Panc1 (cell line): ENCODE measurements around the gene SMPD1.

Source experiments
- POLR2AphosphoS5 ChIP-seq: IDR thresholded peaks from 2 replicates; pipeline ENCODE4 v1.6.1; 2012; ENCODE audit warnings: mild to moderate bottlenecking, low read depth, low read length, moderate library complexity
- SIN3A ChIP-seq: IDR thresholded peaks from 2 replicates; pipeline ENCODE4 v1.6.1; 2012; ENCODE audit warnings: low read depth, mild to moderate bottlenecking, low read length, moderate library complexity, borderline replicate concordance; ENCODE audit not compliant: insufficient read depth
- TCF7L2 ChIP-seq: IDR thresholded peaks from 2 replicates; pipeline ENCODE4 v1.6.1; 2011; ENCODE audit warnings: mild to moderate bottlenecking, low read depth, low read length, inconsistent platforms
- TF ChIP-seq, protein P1 (sequence below): fragments of 450-650 bp; IDR thresholded peaks from 2 replicates; pipeline ENCODE4 v1.5.1; 2017; ENCODE audit warnings: mild to moderate bottlenecking
- TF ChIP-seq, protein P2 (sequence below), 2 experiments: IDR thresholded peaks; 2 replicates each; pipeline ENCODE4 v1.6.1; 2011 to 2012; ENCODE audit warnings: low read depth in 2 of 2, control low read depth in 1 of 2, low read length in 1 of 2, mild to moderate bottlenecking in 1 of 2, moderate library complexity in 1 of 2; ENCODE audit not compliant: insufficient read depth in 1 of 2

DNA sequence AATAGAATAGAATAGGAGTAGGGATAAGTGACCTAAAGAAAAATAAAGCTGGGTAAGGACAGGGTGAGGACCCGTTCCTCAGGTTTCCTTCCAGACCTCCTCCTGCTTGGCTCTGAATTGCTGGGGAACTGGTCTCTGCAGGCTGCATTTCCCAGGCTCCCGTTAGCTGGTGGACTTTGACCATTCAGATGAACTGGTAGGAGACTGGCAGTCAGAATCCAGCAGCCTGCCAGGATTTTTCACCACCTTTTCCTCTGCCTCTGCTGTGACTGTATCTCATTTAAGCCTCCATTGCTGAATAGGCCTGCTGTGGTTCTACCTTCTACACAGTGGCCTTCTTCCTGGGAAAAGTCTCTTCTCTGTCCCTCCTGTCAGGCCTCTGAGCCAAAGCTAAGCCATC is 24.6 kb upstream of the SMPD1 start:
- TF ChIP-seq, protein P1, sequence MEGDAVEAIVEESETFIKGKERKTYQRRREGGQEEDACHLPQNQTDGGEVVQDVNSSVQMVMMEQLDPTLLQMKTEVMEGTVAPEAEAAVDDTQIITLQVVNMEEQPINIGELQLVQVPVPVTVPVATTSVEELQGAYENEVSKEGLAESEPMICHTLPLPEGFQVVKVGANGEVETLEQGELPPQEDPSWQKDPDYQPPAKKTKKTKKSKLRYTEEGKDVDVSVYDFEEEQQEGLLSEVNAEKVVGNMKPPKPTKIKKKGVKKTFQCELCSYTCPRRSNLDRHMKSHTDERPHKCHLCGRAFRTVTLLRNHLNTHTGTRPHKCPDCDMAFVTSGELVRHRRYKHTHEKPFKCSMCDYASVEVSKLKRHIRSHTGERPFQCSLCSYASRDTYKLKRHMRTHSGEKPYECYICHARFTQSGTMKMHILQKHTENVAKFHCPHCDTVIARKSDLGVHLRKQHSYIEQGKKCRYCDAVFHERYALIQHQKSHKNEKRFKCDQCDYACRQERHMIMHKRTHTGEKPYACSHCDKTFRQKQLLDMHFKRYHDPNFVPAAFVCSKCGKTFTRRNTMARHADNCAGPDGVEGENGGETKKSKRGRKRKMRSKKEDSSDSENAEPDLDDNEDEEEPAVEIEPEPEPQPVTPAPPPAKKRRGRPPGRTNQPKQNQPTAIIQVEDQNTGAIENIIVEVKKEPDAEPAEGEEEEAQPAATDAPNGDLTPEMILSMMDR = no peak
- TF ChIP-seq, protein P2, sequence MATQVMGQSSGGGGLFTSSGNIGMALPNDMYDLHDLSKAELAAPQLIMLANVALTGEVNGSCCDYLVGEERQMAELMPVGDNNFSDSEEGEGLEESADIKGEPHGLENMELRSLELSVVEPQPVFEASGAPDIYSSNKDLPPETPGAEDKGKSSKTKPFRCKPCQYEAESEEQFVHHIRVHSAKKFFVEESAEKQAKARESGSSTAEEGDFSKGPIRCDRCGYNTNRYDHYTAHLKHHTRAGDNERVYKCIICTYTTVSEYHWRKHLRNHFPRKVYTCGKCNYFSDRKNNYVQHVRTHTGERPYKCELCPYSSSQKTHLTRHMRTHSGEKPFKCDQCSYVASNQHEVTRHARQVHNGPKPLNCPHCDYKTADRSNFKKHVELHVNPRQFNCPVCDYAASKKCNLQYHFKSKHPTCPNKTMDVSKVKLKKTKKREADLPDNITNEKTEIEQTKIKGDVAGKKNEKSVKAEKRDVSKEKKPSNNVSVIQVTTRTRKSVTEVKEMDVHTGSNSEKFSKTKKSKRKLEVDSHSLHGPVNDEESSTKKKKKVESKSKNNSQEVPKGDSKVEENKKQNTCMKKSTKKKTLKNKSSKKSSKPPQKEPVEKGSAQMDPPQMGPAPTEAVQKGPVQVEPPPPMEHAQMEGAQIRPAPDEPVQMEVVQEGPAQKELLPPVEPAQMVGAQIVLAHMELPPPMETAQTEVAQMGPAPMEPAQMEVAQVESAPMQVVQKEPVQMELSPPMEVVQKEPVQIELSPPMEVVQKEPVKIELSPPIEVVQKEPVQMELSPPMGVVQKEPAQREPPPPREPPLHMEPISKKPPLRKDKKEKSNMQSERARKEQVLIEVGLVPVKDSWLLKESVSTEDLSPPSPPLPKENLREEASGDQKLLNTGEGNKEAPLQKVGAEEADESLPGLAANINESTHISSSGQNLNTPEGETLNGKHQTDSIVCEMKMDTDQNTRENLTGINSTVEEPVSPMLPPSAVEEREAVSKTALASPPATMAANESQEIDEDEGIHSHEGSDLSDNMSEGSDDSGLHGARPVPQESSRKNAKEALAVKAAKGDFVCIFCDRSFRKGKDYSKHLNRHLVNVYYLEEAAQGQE (IDR thresholded peaks at IDR 0.05; ENCODE audit: insufficient read depth in 1 of 2, low read depth in 2 of 2, low read length in 1 of 2) = no peak
- TF ChIP-seq POLR2AphosphoS5 (no peak), TCF7L2 (no peak), SIN3A (no peak)
